ENCODE results near the gene PDIA5.

Gene PDIA5

GRCh38 chr3:123072152-123072551 is 5.3 kb downstream of the PDIA5 start:
- Histone ChIP-seq H3K4me3 (ENCODE audit: low read depth, low read length) (no peak overlapping the region), H3K36me3 (peaks cover 10% of the 10 kb centered on the region), H3K27ac (no peak overlapping the region), H3K9me3 (ENCODE audit: severe bottlenecking) (no peaks in the 10 kb centered on the region), H3K27me3 (ENCODE audit: insufficient read depth, low read depth, severe bottlenecking) (no peaks in the 10 kb centered on the region)
- DNase-seq = no peak
- TF ChIP-seq CTCF (IDR thresholded peaks at IDR 0.05; ENCODE audit: low read depth, low read length) = no peak

GRCh38 chr3:123072564-123072963 is 5.7 kb downstream of the PDIA5 start:
- Histone ChIP-seq H3K27me3 (ENCODE audit: insufficient read depth, low read depth, severe bottlenecking) (no peaks in the 10 kb centered on the region), H3K9me3 (ENCODE audit: severe bottlenecking) (no peaks in the 10 kb centered on the region), H3K4me3 (ENCODE audit: low read depth, low read length) (no peak overlapping the region), H3K27ac (no peak overlapping the region), H3K36me3 (peaks cover 7% of the 10 kb centered on the region)
- no peak for DNase-seq
- TF ChIP-seq CTCF (IDR thresholded peaks at IDR 0.05; ENCODE audit: low read depth, low read length) = no peak

- TF ChIP-seq CTCF (IDR thresholded peaks at IDR 0.05; ENCODE audit: low read depth, low read length) = no peak
- Histone ChIP-seq H3K9me3 (ENCODE audit: severe bottlenecking) (no peaks in the 10 kb centered on the region), H3K36me3 (peaks cover 7% of the 10 kb centered on the region), H3K4me3 (ENCODE audit: low read depth, low read length) (no peak overlapping the region), H3K27ac (no peak overlapping the region), H3K27me3 (ENCODE audit: insufficient read depth, low read depth, severe bottlenecking) (no peaks in the 10 kb centered on the region)
- no peak for DNase-seq
Measured at GRCh38 chr3:123075359-123075758, 8.5 kb downstream of the PDIA5 start.

GRCh38 chr3:123076112-123076495 is 9.3 kb downstream of the PDIA5 start:
- Histone ChIP-seq H3K4me3 (ENCODE audit: low read depth, low read length) (no peak overlapping the region), H3K27me3 (ENCODE audit: insufficient read depth, low read depth, severe bottlenecking) (no peaks in the 10 kb centered on the region), H3K9me3 (ENCODE audit: severe bottlenecking) (no peaks in the 10 kb centered on the region), H3K27ac (peak overlapping the region; percentile 27; the same call in 1 of the 2 replicates), H3K36me3 (peaks cover 12% of the 10 kb centered on the region)
- DNase-seq = no peak
- no peak for TF ChIP-seq CTCF (IDR thresholded peaks at IDR 0.05; ENCODE audit: low read depth, low read length)

GRCh38 chr3:123076496-123077418 is 9.9 kb downstream of the PDIA5 start:
- DNase-seq = no peak
- no peak overlapping the region for H3K4me3 ChIP-seq (ENCODE audit: low read depth, low read length)

More at GRCh38 chr3:123076496-123077418, 9.9 kb downstream of the PDIA5 start:
- H3K27me3 ChIP-seq (ENCODE audit: insufficient read depth, low read depth, severe bottlenecking) = no peaks in the 10 kb centered on the region
- TF ChIP-seq CTCF (IDR thresholded peaks at IDR 0.05; ENCODE audit: low read depth, low read length) = no peak
- H3K36me3 ChIP-seq = peaks cover 9% of the 10 kb centered on the region
- no peaks in the 10 kb centered on the region for H3K9me3 ChIP-seq (ENCODE audit: severe bottlenecking)
- H3K27ac ChIP-seq = peak overlapping the region; percentile 27

All from WERI-Rb-1 (cell line).